ENCODE measurements around the gene ACAD10.
"Not testable (repeated sequence)": the region's sequence is repeated elsewhere in the genome, so short reads cannot be mapped to it uniquely, and the experiment has no call there.

ACAD10 gene

DNA sequence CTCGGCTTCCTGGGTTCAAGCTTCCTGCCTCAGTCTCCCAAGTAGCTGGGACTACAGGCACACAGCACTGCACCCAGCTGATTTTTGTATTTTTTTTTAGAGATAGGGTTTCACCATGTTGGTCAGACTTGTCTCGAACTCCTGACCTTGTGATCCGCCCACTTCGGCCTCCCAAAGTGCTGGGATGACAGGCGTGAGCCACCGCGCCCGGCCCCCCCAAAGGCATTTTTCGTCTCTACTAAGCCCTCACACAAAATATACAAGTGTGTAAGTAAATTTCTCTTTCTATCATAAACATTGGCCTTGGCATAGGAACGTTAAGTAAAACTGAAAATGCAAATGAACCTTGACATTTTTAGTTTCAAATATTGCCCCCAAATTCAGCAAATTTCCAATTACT lies 2.1 kb downstream of the ACAD10 start:
- FAIRE-seq, result no peak

DNA sequence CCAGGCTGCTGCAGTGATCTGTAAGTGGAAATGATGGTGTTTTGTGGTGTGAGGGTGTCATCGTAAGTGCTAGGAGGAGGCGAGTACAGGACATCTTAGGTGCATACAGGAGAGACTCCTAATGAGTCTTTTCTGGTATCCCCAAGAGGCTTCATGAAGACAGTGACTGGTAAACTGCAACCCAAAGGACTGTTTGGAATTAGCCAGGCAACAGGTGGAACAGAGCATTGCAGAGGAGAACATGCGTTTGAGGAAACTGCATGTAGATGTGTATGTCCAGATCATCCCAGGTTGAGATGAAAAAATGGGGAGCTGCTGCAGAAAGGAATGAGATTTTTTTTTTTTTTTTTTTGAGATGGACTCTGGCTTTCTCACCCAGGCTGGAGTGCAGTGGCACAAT lies 5.4 kb downstream of the ACAD10 start:
- FAIRE-seq, result no peak

DNA sequence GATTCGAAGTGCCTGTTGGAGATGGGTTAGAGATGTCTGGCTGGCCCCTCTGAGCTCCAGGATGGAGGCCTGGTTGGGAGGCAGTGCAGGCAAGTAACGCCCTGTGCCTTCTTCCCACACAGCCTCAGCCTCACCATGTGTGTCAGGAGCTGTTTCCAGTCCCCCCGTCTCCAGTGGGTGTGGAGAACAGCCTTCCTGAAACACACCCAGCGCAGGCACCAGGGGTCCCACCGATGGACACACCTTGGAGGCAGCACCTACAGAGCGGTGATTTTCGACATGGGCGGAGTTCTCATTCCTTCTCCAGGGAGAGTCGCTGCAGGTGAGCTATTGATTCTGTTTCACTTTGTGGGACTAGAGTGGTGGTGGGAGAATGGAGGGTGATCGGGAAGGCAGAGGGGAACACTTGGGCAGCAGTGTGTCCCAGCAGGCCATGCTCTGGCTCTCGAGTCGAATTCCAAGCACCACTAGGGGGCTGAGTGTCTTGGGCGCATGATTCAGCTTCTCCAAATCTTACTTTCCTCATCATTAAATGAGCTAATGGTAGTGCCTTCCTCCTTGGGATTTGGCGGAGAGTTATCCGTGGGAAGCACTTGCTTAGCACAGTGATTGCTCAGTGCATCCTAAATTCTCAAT lies 6.8 kb downstream of the ACAD10 start:
- no peak for FAIRE-seq

GRCh38 chr12:111693818-111694217 lies 8.0 kb downstream of the ACAD10 start:
- FAIRE-seq, result no peak

DNA sequence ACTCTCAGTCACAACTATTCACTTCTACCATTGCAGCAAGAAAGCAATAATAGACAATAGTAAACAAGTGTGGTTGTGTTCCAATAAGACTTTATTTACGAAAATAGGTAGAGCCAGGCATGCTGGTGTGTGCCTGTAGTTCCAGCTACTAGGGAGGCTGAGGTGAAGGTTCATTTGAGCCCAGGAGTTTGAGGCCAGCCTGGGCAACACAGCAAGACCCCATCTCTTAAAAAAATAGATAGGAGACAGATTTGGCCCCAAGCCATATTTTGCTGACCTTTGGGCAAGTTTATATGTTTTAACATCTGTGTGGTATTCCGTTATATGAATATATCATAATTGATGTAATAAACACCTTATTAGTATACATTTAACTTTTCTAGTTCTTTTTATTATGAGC lies 14.1 kb downstream of the ACAD10 start:
- FAIRE-seq, result no peak

DNA sequence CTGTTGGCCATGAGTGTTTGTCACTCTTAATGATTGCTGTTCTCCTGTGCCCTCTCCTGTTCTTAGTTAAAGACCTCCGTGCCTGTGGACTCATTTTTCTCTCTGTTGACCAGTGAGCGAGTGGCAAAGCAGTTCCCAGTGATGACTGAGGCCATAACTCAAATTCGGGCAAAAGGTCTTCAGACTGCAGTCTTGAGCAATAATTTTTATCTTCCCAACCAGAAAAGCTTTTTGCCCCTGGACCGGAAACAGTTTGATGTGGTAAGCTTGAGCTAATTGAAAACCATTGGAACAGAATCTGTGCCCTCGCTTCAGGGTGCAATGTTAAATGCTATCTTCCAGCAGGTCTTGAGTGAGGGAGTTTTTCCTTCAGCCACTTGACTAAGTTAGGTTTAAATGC lies 19.8 kb downstream of the ACAD10 start:
- no peak for FAIRE-seq

DNA sequence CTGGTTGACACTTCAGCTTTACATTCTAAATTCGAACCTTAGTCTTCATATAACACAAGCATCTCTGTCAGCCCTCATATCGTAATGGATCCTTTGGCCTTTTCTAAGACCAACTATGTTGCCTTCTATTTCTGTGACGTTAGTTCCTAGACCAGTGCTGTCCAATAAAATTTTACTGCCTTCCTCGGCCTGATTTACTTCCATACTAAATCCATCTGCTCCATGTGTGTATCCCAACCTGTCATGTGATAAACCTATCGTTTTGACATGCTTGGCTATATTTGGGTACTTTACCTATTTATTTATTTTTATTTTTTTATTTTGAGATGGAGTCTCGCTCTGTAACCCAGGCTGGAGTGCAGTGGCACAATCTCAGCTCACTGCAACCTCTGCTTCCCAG lies 20.3 kb downstream of the ACAD10 start:
- FAIRE-seq, result no peak

GRCh38 chr12:111715279-111715678 lies 29.4 kb downstream of the ACAD10 start:
- no peak for FAIRE-seq

GRCh38 chr12:111719316-111719715 lies 33.5 kb downstream of the ACAD10 start:
- not testable (repeated sequence) for FAIRE-seq

- no peak for FAIRE-seq
These were observed 34.6 kb downstream of the ACAD10 start for GRCh38 chr12:111720457-111720856.

GRCh38 chr12:111723646-111724360 lies 38.0 kb downstream of the ACAD10 start:
- not testable (repeated sequence) for FAIRE-seq

- FAIRE-seq, result no peak
These were observed 42.9 kb downstream of the ACAD10 start for GRCh38 chr12:111728795-111729194.

- FAIRE-seq, result no peak
These were observed 44.6 kb downstream of the ACAD10 start for GRCh38 chr12:111730420-111730819.

GRCh38 chr12:111732786-111733185 lies 46.9 kb downstream of the ACAD10 start:
- no peak for FAIRE-seq

DNA sequence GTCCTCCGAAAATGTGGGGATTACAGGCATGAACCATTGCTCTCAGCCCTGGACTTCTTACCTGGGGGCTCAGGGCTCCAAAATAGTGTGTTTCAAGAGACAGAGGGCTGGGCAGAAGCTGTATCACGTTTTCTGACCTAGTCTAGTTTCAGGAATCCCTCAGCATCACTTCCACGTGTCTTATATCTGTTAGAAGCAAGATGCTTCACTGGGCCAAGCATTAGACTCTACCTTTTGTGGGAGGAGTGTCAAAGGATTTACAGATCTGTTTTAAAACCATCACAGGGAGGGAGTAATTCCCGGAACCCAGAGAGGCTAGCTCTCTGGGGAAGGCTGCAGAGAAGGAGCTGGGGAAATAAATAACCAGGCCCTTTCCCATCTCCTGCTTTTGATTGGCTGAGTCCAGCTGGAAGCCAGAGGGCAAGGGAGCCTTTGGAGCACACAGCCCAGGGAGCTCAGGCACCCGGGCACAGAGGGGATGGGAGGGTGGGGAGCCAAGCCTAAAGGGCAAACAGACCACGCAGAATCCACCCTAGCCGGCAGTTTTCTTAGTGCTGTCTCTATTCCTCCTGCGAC lies 47.6 kb downstream of the ACAD10 start:
- no peak for FAIRE-seq

- FAIRE-seq, result not testable (repeated sequence)
These were observed 53.7 kb downstream of the ACAD10 start for GRCh38 chr12:111739524-111739923.

GRCh38 chr12:111741235-111741812 lies 55.5 kb downstream of the ACAD10 start:
- FAIRE-seq, result no peak

DNA sequence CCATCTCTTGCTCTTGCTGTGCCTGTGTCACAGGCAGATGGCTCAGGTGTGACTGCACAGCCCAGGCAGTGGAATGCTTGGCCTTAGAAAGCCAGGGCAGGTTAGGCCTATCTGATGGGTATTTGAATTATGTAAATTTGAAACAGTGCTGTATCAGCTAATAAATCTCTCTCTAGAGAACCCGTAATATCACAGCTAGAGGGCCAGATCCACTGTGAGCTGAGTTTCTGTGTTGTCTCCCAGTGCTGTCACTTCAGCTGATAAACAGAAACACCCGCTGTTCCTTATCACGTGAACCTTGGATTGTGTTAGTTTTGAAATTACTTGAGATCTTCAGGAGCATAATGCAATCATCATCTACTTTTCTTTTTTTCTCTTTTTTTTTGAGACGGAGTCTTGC lies 59.4 kb downstream of the ACAD10 start:
- no peak for FAIRE-seq

- no peak for FAIRE-seq
These were observed 61.5 kb downstream of the ACAD10 start for GRCh38 chr12:111747333-111747732.

DNA sequence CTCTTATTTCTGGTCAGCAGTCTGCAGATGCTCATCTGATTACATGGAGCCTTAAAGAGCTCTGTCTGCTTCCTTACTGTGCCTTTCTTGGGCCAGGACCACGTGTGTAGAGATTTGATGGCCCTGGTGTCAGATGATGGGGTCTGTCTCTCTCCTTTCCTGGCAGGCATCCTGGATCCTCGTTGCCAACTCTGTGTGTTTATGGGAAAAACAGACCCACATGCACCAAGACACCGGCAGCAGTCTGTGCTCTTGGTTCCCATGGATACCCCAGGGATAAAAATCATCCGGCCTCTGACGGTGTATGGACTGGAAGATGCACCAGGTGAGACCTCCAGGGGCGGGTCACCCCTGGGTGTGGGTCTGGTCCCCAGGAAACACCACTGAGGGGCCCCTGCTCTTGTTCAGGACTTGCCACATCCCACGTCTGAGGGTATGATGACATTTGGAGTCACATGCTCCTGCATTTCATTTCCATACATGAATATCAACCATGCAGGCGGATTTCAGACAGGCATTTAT lies 62.4 kb downstream of the ACAD10 start:
- FAIRE-seq, result no peak

DNA sequence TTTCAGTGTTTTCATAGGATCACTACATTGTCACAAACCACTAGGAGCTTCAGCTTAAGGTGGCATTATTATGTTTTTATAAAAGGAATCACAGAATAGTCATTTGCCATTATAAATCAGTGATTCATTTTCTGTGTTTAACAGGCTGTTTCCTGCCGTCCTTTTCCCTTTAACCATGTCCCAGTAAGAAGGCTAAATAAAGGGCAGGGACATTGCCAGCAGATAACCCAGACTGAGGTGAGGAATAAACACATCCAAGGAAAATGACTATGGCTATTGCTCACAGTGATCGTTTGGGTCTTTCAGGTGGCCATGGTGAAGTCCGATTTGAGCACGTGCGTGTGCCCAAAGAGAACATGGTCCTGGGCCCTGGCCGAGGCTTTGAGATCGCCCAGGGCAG lies 63.0 kb downstream of the ACAD10 start:
- no peak for FAIRE-seq

DNA sequence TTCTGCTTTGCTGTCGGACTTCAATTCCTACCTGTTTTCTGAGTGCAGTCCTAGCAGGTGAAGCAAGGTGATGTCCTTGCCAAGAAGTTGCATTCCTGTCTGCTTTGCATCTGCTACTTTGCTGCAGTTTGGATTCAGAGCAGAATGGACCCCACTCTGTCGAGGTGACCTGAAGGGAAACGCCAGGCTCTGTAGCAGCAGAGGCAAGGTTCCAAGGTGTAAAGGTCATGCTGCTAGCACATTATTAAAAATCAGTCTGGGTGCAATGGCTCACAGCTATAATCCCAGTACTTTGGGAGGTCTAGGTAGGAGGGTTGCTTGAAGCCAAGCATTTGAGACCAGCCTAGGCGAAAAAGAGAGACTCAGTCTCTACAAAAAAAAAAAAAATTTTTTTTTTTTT lies 63.5 kb downstream of the ACAD10 start:
- no peak for FAIRE-seq

DNA sequence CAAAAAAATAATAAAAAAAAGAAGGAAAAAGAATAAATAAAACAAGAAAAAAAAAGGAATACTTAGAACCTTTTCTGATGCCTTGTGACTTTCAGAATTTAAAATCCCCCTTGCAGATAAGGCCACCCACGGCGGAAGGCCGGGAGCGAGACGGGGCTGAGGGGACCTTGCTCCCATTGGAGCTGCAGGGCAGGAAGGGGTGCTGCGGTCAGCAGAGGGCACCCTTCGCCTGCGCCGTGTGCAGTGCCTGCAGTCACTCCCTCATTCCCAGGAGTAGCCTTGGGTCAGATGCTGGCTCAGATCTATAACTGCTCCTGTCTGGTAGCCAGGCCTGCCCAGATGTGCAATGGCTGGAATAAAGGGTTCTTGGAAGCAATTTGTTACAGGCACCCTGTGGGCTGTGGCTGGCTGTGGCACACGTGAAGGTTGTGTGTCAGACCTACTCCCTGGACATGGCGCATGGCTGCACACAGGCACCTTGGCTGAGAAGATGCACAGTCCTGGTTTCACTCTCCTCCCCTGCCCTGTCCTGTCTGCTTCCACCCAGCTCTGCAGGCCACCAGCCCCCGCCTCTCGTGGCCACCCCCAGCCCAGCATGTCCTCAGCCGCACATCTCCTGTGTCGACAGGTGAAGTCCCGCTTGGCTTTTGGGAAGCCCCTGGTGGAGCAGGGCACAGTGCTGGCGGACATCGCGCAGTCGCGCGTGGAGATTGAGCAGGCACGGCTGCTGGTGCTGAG lies 67.5 kb downstream of the ACAD10 start:
- FAIRE-seq, result no peak

All from colon (tissue), 2 donors.